GM21515 (cell line): ENCODE results near the gene FRMD8.
A peak's percentile ranks its signal among the peaks of the same experiment; 100 is the strongest.
"Not testable (repeated sequence)": the region's sequence is repeated elsewhere in the genome, so short reads cannot be mapped to it uniquely, and the experiment has no call there.

Experiments used
- ATAC-seq: cut with Tn5 transposase; IDR thresholded peaks from one replicate; pipeline ENCODE4 v1.9.1; 2021; ENCODE audit not compliant: unreplicated experiment

Gene FRMD8

DNA sequence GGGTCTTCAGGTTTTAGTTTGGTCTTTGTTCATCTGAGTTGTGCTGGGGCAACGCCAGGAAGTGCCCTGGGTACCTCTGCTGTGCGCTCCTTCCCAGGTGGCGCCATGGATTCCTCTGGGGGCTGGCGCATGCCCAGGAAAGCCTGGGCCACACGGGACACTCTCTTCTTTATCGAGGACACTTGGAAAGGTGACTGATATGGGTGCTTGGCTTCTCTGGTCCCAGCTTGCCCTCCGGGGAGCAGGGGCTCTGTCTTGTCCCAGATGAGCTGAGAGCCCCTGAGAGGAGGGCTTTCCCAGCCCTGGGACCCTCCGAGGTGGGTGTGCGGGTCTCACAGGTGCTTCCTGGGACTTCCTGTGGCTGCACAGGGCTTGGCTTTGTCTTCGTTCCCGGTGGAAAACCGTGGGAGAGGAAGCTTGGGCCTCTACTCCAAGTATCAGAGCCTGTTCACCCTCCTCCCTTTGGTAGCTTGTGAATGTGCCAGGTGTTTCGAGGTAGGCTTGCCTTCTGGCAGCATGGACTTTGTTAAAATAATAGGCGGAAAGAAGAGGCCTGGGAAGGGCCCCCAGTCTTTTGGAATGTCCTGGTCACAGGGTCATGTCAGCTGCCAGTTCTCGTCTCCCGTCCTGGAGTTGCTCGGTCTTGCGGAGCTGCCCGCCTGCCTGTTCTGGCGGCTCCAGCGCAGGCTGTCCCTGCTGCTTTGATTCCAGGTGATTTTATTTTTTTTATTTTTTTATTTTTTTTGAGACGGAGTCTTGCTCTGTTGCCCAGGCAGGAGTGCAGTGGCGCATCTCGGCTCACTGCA, 26.0 kb downstream of the FRMD8 start:
- ATAC-seq: no peak

- not testable (repeated sequence) for ATAC-seq
Measured at GRCh38 chr11:65413077-65413664, 26.7 kb downstream of the FRMD8 start.

DNA sequence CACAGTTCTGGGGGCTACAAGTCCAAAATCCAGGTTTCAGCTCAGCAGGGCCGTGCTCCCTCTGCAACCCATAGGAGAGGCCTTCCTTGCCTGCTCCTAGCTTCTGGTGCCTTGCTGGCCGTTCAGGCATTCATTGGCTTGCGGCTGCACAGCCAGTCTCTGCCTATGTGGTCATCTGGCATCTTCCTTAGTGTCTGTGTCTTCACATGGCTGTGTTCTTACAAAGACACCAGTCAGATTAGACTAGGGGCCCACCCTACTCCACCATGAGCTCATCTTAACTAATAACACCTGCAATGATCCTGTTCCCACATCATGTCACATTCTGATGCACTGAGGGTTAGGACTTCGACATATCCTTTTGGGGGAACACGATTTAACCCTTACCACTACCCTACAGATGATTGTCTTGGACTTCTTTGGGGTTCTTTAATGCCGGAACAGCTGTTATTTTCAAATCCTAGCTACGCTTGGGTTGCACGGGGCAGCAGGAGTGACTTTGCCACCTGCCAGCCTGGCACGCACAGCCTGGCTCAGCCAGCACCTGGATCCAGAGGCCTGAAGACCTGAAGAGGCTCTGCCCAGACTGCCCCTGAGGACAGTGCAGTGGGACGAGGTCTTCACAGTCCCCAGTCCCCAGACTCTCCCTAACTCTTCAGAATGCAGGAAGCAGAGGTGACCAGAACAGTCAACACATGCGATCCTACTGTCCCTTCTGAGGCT, 28.5 kb downstream of the FRMD8 start:
- no peak for ATAC-seq

DNA sequence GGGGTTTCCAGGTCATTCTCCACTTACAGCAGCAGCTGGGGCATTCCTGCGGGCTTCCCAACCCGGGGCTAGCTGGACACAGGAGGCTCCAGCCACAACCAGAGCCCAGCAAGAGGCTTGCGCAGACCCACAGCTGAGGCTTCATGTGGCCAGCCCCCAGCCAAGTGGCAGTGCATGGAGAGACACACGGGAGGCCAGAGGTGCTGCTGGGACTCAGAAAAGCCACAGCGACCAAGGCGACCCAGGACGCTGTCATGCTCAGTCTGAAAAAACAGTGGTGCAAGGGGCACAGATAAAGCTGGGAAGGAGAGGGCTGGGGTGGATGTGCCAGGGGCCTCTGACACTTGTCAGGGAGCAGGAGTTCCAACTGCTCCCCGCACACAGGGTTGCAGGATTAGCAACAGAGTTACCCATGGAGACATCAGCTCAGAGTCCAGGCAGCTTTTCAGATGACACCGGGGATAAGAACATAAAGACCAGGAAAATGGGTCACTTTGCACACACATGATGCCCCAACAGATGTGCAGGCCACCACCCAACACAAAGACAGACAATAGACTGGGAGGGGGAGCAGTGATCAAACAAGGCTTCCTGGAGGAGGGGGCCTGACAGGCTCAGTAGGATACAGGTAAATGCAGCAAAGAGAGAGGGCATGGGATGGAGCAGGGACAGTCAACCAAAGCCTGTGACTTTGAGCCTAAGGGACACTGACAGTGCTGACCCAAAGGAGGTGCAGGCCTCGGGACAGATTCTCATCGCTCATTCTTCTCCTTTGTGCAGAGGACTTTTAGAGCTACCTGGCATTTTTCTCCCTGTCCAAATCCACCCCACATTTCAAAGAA, 29.3 kb downstream of the FRMD8 start:
- ATAC-seq: no peak

- peak; percentile 31 for ATAC-seq
Measured at GRCh38 chr11:65416341-65416824, 29.9 kb downstream of the FRMD8 start.

DNA sequence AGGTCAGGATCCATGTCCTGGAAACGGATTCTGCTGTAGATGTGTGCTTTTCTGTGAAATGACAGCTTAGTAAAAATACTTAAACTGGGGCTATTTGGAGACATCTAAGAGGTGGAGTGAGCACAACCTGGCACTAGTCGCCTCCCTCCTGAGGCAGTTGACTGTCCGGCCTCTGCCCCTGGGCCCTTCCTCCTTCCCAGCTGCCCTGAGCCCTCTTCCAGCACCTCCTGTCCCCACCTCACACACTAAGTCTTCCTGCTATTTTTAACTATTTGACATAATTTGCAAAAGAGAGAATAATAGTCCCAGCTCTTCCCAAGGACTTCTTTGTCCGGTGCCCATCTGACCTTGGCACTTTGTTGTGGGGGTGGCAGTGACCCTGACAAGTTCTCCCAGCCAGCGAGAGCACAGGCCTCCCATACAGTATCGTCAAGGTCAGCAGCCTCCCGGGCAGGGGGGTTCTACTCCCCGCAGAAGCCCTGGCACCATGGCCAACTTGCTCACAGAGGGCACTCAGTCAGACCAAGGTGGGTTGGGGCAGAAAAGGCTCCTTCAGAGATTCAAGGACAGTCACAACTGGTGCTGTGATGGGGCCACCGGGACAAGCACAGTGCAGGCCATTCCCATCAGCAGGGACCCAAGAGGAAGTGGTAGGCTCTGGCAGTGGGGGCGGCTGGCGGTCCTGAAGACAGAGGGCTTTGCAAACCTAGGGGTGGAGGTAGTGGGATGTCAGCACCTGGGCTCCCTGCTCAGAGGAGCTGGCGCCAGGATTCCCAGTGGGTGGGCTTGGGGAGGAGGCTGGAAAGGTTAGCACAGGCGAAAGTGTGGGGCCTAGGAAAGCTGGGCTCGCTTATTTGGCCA, 30.6 kb downstream of the FRMD8 start:
- ATAC-seq: no peak

- no peak for ATAC-seq
Measured at GRCh38 chr11:65417702-65418430, 31.4 kb downstream of the FRMD8 start.

DNA sequence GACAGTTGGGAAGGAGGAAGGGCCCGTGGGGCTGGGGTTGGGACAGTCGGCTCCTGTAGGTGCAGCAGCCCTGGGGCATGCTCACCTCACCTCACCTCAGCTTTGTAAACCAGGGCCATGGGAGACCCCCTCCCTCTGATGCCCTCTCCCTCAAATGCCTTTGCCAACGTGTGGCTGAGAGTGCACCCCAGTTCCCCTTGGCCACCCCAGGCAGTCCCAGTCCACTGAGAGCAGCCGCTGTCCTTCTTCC, 31.9 kb downstream of the FRMD8 start:
- ATAC-seq: no peak

DNA sequence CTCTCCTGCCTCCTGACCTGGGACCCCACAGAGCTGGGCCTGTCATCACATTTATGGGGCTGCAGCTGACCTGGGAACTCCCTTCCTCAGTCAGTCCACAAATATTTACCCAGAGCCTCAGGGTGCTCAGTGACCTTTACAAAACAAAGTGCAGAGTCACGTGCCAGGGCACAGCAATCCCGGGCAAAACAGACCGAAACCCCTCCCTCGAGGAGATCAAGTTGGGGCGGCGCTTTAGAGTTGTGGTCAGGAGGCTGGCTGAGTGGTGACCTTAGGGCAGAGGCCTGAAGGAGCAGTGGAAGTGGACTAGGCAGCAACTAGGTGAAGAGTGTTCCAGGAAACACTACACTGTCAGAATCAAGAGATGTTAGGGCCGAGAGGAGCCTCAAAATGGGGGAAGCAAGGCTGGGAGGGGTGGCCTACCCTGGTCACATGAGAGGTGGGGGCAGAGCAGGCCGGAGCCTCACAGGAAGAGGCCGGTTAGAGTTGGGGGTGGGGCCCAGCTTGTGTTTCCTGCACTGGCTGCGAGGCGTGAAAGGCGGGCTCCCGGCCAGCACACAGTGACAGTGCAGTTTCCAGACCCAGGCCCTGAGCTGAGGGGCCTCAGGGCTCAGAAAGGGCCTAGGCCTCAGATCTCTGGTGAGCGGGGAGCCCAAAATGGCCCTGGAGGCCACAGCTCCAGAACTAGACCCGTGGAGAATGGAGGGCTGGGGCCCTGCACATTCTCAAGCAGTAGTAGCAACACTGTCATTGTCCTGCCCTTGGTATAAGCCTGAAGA, 32.4 kb downstream of the FRMD8 start:
- peak; percentile 37 for ATAC-seq

GRCh38 chr11:65419460-65419771, 33.0 kb downstream of the FRMD8 start:
- ATAC-seq: no peak

DNA sequence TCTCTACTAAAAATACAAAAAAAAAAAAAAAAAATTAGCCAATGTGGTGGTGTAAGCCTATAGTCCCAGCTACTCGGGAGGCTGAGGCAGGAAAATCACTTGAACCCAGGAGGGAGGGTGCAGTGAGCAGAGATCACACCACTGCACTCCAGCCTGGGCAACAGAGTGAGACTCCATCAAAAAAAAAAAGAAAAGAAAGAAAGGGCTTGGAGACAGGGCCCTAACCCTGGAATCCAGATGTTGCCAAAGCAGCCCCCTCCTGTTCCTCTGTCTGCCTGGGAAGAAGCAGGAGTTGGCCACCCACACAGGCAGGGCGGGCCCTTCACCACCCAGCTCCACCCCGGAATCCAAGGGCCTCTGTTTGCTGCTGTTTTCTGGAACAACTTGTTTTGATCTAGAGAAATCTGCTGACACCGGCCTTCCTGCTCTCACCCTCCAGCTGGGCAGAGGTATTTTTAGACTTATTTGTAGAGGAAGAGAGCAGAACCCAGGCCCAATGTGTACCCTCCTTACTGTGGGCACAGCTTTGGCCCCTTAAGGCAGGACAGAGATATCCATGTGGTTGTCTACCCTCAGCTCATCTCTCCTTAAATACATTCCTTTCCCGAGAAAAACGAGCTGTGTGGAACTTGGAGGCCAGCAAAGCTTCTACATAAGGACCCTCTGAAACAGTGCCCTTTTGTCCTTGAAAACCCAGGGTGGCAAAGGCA, 33.5 kb downstream of the FRMD8 start:
- no peak for ATAC-seq

- ATAC-seq: no peak
Measured at GRCh38 chr11:65420506-65420905, 34.1 kb downstream of the FRMD8 start.

GRCh38 chr11:65420979-65421793, 34.7 kb downstream of the FRMD8 start:
- ATAC-seq: no peak

- ATAC-seq: no peak
Measured at GRCh38 chr11:65421794-65422632, 35.6 kb downstream of the FRMD8 start.

DNA sequence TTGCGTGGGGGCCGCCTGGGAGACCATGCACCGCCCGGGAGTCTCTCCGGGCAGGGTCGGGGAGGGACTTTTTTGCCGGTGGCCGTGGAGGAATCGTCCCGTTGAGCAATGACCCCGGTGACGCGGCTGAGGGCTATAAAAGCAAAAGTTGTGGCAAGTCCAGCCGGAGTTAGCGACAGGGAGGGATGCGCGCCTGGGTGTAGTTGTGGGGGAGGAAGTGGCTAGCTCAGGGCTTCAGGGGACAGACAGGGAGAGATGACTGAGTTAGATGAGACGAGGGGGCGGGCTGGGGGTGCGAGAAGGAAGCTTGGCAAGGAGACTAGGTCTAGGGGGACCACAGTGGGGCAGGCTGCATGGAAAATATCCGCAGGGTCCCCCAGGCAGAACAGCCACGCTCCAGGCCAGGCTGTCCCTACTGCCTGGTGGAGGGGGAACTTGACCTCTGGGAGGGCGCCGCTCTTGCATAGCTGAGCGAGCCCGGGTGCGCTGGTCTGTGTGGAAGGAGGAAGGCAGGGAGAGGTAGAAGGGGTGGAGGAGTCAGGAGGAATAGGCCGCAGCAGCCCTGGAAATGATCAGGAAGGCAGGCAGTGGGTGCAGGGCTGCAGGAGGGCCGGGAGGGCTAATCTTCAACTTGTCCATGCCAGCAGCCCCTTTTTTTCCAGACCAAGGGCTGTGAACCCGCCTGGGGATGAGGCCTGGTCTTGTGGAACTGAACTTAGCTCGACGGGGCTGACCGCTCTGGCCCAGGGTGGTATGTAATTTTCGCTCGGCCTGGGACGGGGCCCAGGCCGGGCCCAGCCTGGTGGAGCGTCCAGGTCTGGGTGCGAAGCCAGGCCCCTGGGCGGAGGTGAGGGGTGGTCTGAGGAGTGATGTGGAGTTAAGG, 36.4 kb downstream of the FRMD8 start, which contains the start of gene NEAT1:
TSS of gene NEAT1 (plus strand) at position 166 of the 883 bp plus-strand sequence.
- no peak for ATAC-seq
